HFFc6 (cell line): ENCODE data around the gene GNG7. TPM values are rescaled to one million over a fixed set of nuclear protein-coding genes. Genes with fewer than 3 reads are reported as not detected.
A peak's percentile ranks its signal among the peaks of the same experiment; 100 is the strongest.
"Not testable (repeated sequence)": the region's sequence is repeated elsewhere in the genome, so short reads cannot be mapped to it uniquely, and the experiment has no call there.

Experiments used
- DNase-seq: peaks from one replicate; pipeline ENCODE4 v3.0.0-alpha.2; 2018
- H3K27ac Mint-ChIP-seq: 2 replicates; pipeline ENCODE4 v1.8.0; 2020; ENCODE audit warnings: mild to moderate bottlenecking, mixed read lengths
- H3K27me3 Mint-ChIP-seq: 2 replicates; pipeline ENCODE4 v1.8.0; 2021; ENCODE audit warnings: mild to moderate bottlenecking, moderate library complexity, mixed read lengths; ENCODE audit not compliant: insufficient read depth
- H3K36me3 Mint-ChIP-seq: 2 replicates; pipeline ENCODE4 v1.8.0; 2021; ENCODE audit warnings: low read depth, mixed read lengths
- H3K4me1 Mint-ChIP-seq: 2 replicates; pipeline ENCODE4 v1.8.0; 2020; ENCODE audit warnings: low read depth, mixed read lengths
- H3K4me3 Mint-ChIP-seq: 2 replicates; pipeline ENCODE4 v1.8.0; 2020; ENCODE audit warnings: mild to moderate bottlenecking, moderate library complexity, mixed read lengths
- H3K9me3 Mint-ChIP-seq: 2 replicates; pipeline ENCODE4 v1.8.0; 2020; ENCODE audit warnings: mild to moderate bottlenecking, mixed read lengths
- CTCF ChIP-seq: fragments of 200-600 bp; sonication (generic); IDR thresholded peaks from 2 replicates; pipeline ENCODE4 v1.5.0; 2021; ENCODE audit warnings: antibody characterized with exemption, mild to moderate bottlenecking
- total RNA-seq, 6 experiments: library from RNA; stranded (reverse); fragmentation: NEBNext Ultra II Directional; extraction: Animal tissue kit (Norgen Biotek cat#: 25700); gene quantifications; 2 replicates in 1 of 6; 3 replicates in 5 of 6; pipeline ENCODE4 v1.2.3, GENCODE V29; 2021

GNG7 gene
- total RNA-seq, 6 experiments from 2014 or later: 0.09 to 0.29 (median 0.11) TPM; not detected in 1

GRCh38 chr19:2652504-2653099 lies 49.9 kb downstream of the GNG7 start:
- no peak for DNase-seq
- no peaks in the 10 kb centered on the region for H3K36me3 Mint-ChIP-seq
- H3K27me3 Mint-ChIP-seq: peaks cover 7% of the 10 kb centered on the region
- no peaks in the 10 kb centered on the region for H3K9me3 Mint-ChIP-seq
- H3K4me1 Mint-ChIP-seq: no peaks in the 10 kb centered on the region
- no peak overlapping the region for H3K27ac Mint-ChIP-seq
- H3K4me3 Mint-ChIP-seq: no peak overlapping the region
- TF ChIP-seq CTCF: no peak

GRCh38 chr19:2651002-2651733 lies 51.3 kb downstream of the GNG7 start:
- not testable (repeated sequence) for H3K27ac Mint-ChIP-seq, H3K36me3 Mint-ChIP-seq, H3K4me3 Mint-ChIP-seq, DNase-seq, H3K9me3 Mint-ChIP-seq, H3K4me1 Mint-ChIP-seq
- peaks cover 10% of the 10 kb centered on the region for H3K27me3 Mint-ChIP-seq

- no peaks in the 10 kb centered on the region for H3K36me3 Mint-ChIP-seq
- H3K27ac Mint-ChIP-seq: no peak overlapping the region
- H3K9me3 Mint-ChIP-seq: no peaks in the 10 kb centered on the region
- no peaks in the 10 kb centered on the region for H3K4me1 Mint-ChIP-seq
- TF ChIP-seq CTCF: no peak
- DNase-seq: no peak
- peaks cover 16% of the 10 kb centered on the region for H3K27me3 Mint-ChIP-seq
- no peak overlapping the region for H3K4me3 Mint-ChIP-seq
These were observed 52.0 kb downstream of the GNG7 start for GRCh38 chr19:2650515-2650914.

- Mint-ChIP-seq H3K36me3 (no peaks in the 10 kb centered on the region), H3K9me3 (no peaks in the 10 kb centered on the region), H3K4me3 (no peak overlapping the region), H3K4me1 (no peaks in the 10 kb centered on the region), H3K27ac (no peak overlapping the region), H3K27me3 (peaks cover 13% of the 10 kb centered on the region; the same call in 1 of the 2 replicates)
- peak; percentile 94 for TF ChIP-seq CTCF
- peak; percentile 66 for DNase-seq
These were observed 54.0 kb downstream of the GNG7 start for GRCh38 chr19:2648528-2648937.

GRCh38 chr19:2648099-2648498 lies 54.4 kb downstream of the GNG7 start:
- no peaks in the 10 kb centered on the region for H3K9me3 Mint-ChIP-seq
- H3K36me3 Mint-ChIP-seq: no peaks in the 10 kb centered on the region
- H3K27ac Mint-ChIP-seq: no peak overlapping the region
- peaks cover 12% of the 10 kb centered on the region; the same call in 1 of the 2 replicates for H3K27me3 Mint-ChIP-seq
- H3K4me1 Mint-ChIP-seq: no peaks in the 10 kb centered on the region
- H3K4me3 Mint-ChIP-seq: no peak overlapping the region
- TF ChIP-seq CTCF: no peak
- no peak for DNase-seq

- no peak for TF ChIP-seq CTCF
- Mint-ChIP-seq H3K27me3 (peaks cover 12% of the 10 kb centered on the region; the same call in 1 of the 2 replicates), H3K4me1 (no peaks in the 10 kb centered on the region), H3K4me3 (no peak overlapping the region), H3K36me3 (no peaks in the 10 kb centered on the region), H3K9me3 (no peaks in the 10 kb centered on the region), H3K27ac (no peak overlapping the region)
- DNase-seq: no peak
These were observed 55.5 kb downstream of the GNG7 start for GRCh38 chr19:2646866-2647535.
